Thyroid gland (tissue), 4 donors: Measurements from ENCODE around the gene DCAF5.

ENCODE experiments used
- CTCF ChIP-seq, 6 experiments: fragments of 200-600 bp in 3 of 6; fragments of 450-650 bp in 3 of 6; sonication (generic) in 3 of 6; IDR thresholded peaks; one replicate each; pipeline ENCODE4 v1.5.1; 2016 to 2019; ENCODE audit warnings: antibody characterized with exemption in 6 of 6, mild to moderate bottlenecking in 2 of 6, inconsistent platforms in 1 of 6, moderate library complexity in 1 of 6
- POLR2A ChIP-seq, 2 donors: fragments of 450-650 bp; IDR thresholded peaks; one replicate each; pipeline ENCODE4 v1.6.1; 2017; ENCODE audit warnings: antibody characterized with exemption in 2 of 2, mild to moderate bottlenecking in 2 of 2, moderate library complexity in 1 of 2

- TF ChIP-seq CTCF (IDR thresholded peaks at IDR 0.05) (no peak), POLR2A (IDR thresholded peaks at IDR 0.05) (no peak)
Measured at GRCh38 chr14:69152902-69153151, at the start of gene DCAF5.
